ENCODE data around the gene IGFL1. TPM values are rescaled to one million over a fixed set of nuclear protein-coding genes. Genes with fewer than 3 reads are reported as not detected.
A peak's percentile ranks its signal among the peaks of the same experiment; 100 is the strongest.
"Not testable (repeated sequence)": the region's sequence is repeated elsewhere in the genome, so short reads cannot be mapped to it uniquely, and the experiment has no call there.

The IGFL1 gene
- total RNA-seq (2014; rRNA removed; shearing (Covaris generic)) = not detected in 2 replicates

- H3K36me3 ChIP-seq (replicated peaks; ENCODE audit: control insufficient read depth, insufficient read depth, low read length) = no peaks in the 10 kb centered on the region
- no peaks in the 10 kb centered on the region for H3K27me3 ChIP-seq (ENCODE audit: control insufficient read depth, insufficient read depth, low read length)
- H3K4me3 ChIP-seq (ENCODE audit: insufficient read depth, low read depth, low read length) = no peak within 1 kb of the TSS
- DNase-seq = no peak
These were observed at the start of gene IGFL1 for GRCh38 chr19:46229442-46229841. TSS of gene IGFL1 (plus strand) at chr19:46229742. CDS start at chr19:46229775, 33 bp downstream.

- no peak overlapping the region for H3K4me3 ChIP-seq (ENCODE audit: insufficient read depth, low read depth, low read length)
- DNase-seq = no peak
- no peaks in the 10 kb centered on the region for H3K36me3 ChIP-seq (replicated peaks; ENCODE audit: control insufficient read depth, insufficient read depth, low read length)
- no peaks in the 10 kb centered on the region for H3K27me3 ChIP-seq (ENCODE audit: control insufficient read depth, insufficient read depth, low read length)
These were observed 48.7 kb upstream of the IGFL1 start for GRCh38 chr19:46180701-46181387.

DNA sequence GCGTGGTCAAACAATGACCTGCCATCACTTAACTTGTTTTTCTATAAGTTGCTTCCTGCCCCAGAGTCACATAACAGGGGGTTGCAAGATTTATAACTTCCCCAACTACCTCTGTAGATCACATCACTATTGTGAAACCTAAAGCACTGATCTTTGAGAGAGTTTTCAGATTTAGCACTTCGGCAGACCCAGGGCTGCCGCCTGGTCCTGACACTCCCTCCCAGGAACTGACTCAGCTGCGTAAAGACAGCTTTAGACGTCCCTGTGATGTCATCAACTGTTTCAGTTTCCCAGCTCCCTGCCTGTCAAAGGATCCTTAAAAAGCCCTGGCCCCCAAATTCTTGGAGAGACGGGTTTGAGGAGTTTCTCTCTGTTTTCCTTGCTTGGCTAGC lies 48.2 kb upstream of the IGFL1 start:
- H3K4me3 ChIP-seq (ENCODE audit: insufficient read depth, low read depth, low read length) = no peak overlapping the region
- no peaks in the 10 kb centered on the region for H3K27me3 ChIP-seq (ENCODE audit: control insufficient read depth, insufficient read depth, low read length)
- no peaks in the 10 kb centered on the region for H3K36me3 ChIP-seq (replicated peaks; ENCODE audit: control insufficient read depth, insufficient read depth, low read length)
- DNase-seq = peak; percentile 9

GRCh38 chr19:46182476-46182875 lies 47.1 kb upstream of the IGFL1 start:
- no peaks in the 10 kb centered on the region for H3K36me3 ChIP-seq (replicated peaks; ENCODE audit: control insufficient read depth, insufficient read depth, low read length)
- no peaks in the 10 kb centered on the region for H3K27me3 ChIP-seq (ENCODE audit: control insufficient read depth, insufficient read depth, low read length)
- DNase-seq = no peak
- no peak overlapping the region for H3K4me3 ChIP-seq (ENCODE audit: insufficient read depth, low read depth, low read length)

GRCh38 chr19:46184775-46185710 lies 44.5 kb upstream of the IGFL1 start:
- not testable (repeated sequence) for H3K36me3 ChIP-seq (replicated peaks; ENCODE audit: control insufficient read depth, insufficient read depth, low read length); DNase-seq; H3K4me3 ChIP-seq (ENCODE audit: insufficient read depth, low read depth, low read length); H3K27me3 ChIP-seq (ENCODE audit: control insufficient read depth, insufficient read depth, low read length)

DNA sequence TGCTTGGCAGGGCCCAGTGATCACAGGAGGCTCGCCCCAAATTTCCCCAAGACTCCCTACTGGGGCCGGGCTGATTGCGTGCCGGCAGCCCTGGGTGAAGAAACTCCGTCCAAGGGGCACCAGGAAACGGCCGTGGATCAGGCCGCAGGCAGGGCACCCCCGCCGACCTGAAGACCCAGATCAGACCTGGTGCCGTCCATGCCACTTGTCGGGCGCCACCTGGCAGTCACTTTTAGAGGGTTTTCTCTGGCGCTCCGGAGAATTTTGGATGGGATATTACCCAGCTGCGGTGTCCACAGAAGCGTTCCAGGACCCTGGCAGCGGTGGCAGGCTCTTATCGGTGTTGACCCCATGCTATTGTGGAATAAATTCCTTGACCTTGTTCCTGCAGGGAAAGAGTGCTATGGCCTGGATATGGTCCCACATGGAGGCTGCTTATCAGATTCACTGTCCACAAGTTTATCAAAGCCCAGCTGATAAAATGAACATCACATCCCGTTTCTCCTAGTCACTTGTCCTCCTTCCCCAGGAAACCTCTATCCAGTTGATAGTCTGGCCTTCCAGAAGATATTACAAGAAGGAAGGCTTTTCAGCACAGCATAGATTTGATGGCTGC lies 43.3 kb upstream of the IGFL1 start:
- peak; percentile 39 for DNase-seq
- Histone ChIP-seq H3K27me3 (ENCODE audit: control insufficient read depth, insufficient read depth, low read length) (no peaks in the 10 kb centered on the region), H3K36me3 (replicated peaks; ENCODE audit: control insufficient read depth, insufficient read depth, low read length) (no peaks in the 10 kb centered on the region), H3K4me3 (ENCODE audit: insufficient read depth, low read depth, low read length) (no peak overlapping the region)

GRCh38 chr19:46186717-46187101 lies 42.8 kb upstream of the IGFL1 start:
- Histone ChIP-seq H3K36me3 (replicated peaks; ENCODE audit: control insufficient read depth, insufficient read depth, low read length) (no peaks in the 10 kb centered on the region), H3K4me3 (ENCODE audit: insufficient read depth, low read depth, low read length) (no peak overlapping the region), H3K27me3 (ENCODE audit: control insufficient read depth, insufficient read depth, low read length) (no peaks in the 10 kb centered on the region)
- DNase-seq = peak; percentile 8

DNA sequence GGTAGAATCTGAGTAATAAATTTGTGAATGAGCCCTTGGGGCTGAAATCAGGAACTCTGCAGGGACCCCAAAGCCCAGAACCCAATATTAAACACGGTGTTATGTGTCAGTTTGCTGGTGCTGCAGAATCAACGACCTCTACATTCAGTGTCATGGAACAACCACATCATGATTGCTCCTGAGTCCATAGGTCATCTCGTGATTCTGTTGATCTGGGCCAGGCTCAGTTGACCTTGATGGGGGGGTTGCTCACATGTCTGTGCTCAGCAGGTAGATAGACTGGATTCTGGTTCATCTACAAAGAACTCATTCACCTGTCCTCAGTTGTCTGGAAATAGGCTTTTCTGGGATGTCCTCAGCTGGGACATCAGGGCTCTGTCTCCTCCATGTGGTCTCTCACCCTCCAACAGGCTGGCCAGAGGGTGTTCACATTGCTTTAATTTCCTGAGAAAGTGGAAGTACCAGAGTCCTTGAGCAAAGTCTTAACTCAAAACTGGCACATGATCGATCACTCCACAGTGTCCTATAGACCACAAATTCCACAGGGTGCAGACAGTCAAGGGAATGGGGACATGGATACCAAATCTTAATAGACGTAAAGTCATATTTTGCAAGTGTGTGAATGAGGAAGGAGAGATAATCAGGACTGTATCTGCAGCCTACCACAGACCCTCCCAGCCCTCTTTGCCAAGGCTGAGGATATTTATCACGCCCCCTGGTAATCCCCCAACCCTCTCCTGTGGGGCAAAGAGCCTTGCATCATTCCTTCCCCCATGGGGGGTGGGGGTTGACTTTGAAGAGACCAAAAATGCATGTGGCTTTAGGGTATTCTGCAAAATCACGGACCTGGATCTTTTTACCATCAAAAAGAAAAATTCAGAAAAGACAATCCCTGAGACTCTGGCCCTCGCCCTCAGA lies 39.3 kb upstream of the IGFL1 start:
- peak; percentile 10 for DNase-seq
- no peaks in the 10 kb centered on the region for H3K27me3 ChIP-seq (ENCODE audit: control insufficient read depth, insufficient read depth, low read length)
- H3K4me3 ChIP-seq (ENCODE audit: insufficient read depth, low read depth, low read length) = no peak overlapping the region
- H3K36me3 ChIP-seq (replicated peaks; ENCODE audit: control insufficient read depth, insufficient read depth, low read length) = no peaks in the 10 kb centered on the region

DNA sequence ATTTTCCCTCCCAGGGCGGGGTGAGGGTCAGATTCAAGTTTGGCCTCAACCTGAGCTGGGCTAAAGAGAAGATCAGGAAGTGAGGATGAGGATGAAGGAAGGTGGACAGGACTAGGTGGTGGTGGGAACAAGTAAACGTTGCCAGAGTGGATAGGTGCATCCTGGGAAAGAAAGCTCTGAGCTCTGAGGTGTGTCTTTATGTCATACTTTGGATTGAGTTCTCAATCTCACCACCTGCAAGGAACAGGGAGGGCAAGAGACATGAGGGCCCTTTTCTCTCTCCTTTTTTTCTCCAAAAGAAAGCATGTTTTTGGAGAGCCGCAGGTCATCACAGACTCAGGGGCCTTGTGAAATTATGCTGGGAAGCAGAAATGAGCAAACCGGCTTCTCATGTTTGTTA lies 38.2 kb upstream of the IGFL1 start:
- H3K4me3 ChIP-seq (ENCODE audit: insufficient read depth, low read depth, low read length) = no peak overlapping the region
- peak; percentile 12 for DNase-seq
- H3K36me3 ChIP-seq (replicated peaks; ENCODE audit: control insufficient read depth, insufficient read depth, low read length) = no peaks in the 10 kb centered on the region
- no peaks in the 10 kb centered on the region for H3K27me3 ChIP-seq (ENCODE audit: control insufficient read depth, insufficient read depth, low read length)

- Histone ChIP-seq H3K27me3 (ENCODE audit: control insufficient read depth, insufficient read depth, low read length) (no peaks in the 10 kb centered on the region), H3K36me3 (replicated peaks; ENCODE audit: control insufficient read depth, insufficient read depth, low read length) (no peaks in the 10 kb centered on the region), H3K4me3 (ENCODE audit: insufficient read depth, low read depth, low read length) (no peak overlapping the region)
- no peak for DNase-seq
These were observed 37.6 kb upstream of the IGFL1 start for GRCh38 chr19:46191972-46192371.

DNA sequence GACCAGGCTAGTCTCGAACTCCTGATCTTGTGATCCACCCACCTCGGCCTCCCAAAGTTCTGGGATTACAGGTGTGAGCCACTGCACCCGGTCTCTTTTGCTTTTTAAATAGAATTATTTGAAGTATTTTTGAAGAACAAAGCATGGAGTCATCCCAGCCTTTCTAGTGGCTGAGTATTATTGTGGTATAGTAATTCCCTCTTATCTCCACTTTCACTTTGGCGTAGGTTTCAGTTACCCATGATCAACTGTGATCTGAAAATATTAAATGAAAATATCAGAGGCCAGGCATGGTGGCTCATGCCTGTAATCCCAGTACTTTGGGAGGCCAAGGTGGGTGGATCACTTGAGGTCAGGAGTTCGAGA lies 36.9 kb upstream of the IGFL1 start:
- not testable (repeated sequence) for H3K36me3 ChIP-seq (replicated peaks; ENCODE audit: control insufficient read depth, insufficient read depth, low read length); DNase-seq; H3K27me3 ChIP-seq (ENCODE audit: control insufficient read depth, insufficient read depth, low read length)

GRCh38 chr19:46192992-46193650 lies 36.4 kb upstream of the IGFL1 start:
- no peak overlapping the region for H3K4me3 ChIP-seq (ENCODE audit: insufficient read depth, low read depth, low read length)
- no peak for DNase-seq
- H3K36me3 ChIP-seq (replicated peaks; ENCODE audit: control insufficient read depth, insufficient read depth, low read length) = no peaks in the 10 kb centered on the region
- H3K27me3 ChIP-seq (ENCODE audit: control insufficient read depth, insufficient read depth, low read length) = no peaks in the 10 kb centered on the region

More for the DNA sequence above, 36.9 kb upstream of the IGFL1 start:
- not testable (repeated sequence) for H3K4me3 ChIP-seq (ENCODE audit: insufficient read depth, low read depth, low read length)

DNA sequence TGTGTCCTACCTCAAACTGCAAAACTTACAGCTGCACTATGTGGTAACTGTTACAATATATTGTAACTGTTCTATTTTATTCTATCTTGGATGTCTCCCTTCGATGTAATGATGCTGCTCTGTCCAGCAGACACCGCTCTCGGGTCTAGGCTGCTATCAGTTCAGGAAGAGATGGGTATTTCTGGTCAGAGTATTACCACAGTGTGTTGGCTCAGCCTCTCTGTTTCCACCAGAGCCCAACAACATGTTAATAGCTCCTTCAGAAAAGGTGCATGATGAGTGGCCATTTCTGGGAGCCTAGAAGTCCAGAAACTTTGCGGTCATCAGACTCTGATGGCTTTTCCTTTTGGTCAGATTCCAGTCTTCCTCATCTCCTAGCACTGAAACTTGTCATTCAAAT lies 35.9 kb upstream of the IGFL1 start:
- DNase-seq = no peak
- Histone ChIP-seq H3K27me3 (ENCODE audit: control insufficient read depth, insufficient read depth, low read length) (no peaks in the 10 kb centered on the region), H3K4me3 (ENCODE audit: insufficient read depth, low read depth, low read length) (no peak overlapping the region), H3K36me3 (replicated peaks; ENCODE audit: control insufficient read depth, insufficient read depth, low read length) (no peaks in the 10 kb centered on the region)

- Histone ChIP-seq H3K36me3 (replicated peaks; ENCODE audit: control insufficient read depth, insufficient read depth, low read length) (no peaks in the 10 kb centered on the region), H3K27me3 (ENCODE audit: control insufficient read depth, insufficient read depth, low read length) (no peaks in the 10 kb centered on the region), H3K4me3 (ENCODE audit: insufficient read depth, low read depth, low read length) (no peak overlapping the region)
- DNase-seq = no peak
These were observed 34.4 kb upstream of the IGFL1 start for GRCh38 chr19:46195104-46195503.

All from H7 (cell line).